NCI-H69 (cell line): ENCODE results near the gene FFAR2.

Source experiments
- DNase-seq: peaks from one replicate; lab custom pipeline; 2025; lab: John Stamatoyannopoulos, UW

Gene FFAR2

GRCh38 chr19:35425682-35426081 lies 22.4 kb upstream of the FFAR2 start:
- no peak for DNase-seq

- DNase-seq = no peak
Observed at GRCh38 chr19:35427187-35427586, 20.9 kb upstream of the FFAR2 start.

- DNase-seq = peak; percentile 6
Observed at GRCh38 chr19:35429698-35430408, 18.2 kb upstream of the FFAR2 start.

DNA sequence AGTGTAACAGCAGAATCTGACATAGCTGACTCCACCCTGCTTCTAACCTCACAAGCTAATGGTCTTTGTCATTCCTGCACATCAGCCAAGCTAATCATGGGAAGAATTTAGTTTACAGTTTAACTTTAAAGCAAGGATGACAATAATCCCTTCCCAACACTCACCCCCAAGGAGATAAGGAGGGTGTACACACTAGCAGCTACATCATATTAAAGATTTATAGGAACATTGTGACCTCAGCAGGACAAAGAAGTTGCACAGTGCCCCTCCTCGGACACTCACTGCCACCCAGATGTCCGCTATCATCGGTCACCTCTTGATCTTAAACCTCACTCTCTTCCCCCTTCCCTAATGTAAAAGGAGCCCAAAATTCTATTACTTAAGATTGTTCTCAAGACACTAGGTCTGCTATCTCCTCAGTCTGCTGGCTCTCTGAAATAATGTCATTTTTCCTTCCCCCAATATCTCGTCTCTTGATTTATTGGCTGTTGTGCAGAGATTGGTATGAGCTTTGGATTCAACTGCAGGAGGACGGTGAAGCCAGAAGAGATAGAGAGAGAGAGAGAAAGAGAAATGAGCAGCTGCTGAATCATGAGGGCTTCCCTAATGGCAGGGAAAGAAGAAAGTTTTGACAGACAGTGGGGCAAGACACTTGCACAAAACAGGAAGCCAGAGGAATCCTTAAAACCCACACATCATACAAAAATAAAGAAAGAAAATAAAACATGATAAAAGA lies 17.5 kb upstream of the FFAR2 start:
- no peak for DNase-seq

DNA sequence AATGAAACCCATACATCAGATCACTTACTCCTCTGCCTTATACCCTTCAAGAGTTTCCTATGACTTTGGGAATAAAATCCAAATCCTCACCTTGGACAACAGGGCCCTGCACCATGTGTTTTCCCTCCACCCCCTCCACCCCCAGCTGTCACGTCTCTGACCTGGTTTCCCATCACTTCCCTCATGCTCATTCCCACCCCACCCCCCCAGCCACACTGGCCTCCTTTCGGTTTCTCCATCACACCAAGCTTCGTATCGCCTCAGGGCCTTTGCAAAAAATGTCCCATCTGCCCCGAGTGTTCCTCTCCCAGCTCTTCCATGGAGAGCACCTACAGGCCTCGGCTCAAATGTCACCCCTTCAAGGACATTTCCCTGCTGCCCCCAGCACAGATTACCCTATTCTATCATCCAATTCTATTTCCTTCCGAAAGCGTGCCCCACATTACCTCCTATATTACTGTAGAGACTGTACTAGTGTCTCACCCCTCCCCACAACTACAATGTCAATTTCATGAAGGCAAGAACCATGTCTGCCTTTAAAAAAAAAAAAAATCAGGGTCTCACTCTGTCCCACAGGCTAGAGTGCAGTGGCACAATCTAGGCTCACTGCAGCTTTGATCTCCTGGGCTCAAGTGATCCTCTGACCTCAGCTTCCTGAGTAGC lies 16.8 kb upstream of the FFAR2 start:
- no peak for DNase-seq

- no peak for DNase-seq
Observed at GRCh38 chr19:35432911-35433310, 15.1 kb upstream of the FFAR2 start.

- no peak for DNase-seq
Observed at GRCh38 chr19:35433448-35433847, 14.6 kb upstream of the FFAR2 start.

- no peak for DNase-seq
Observed at GRCh38 chr19:35435896-35436295, 12.2 kb upstream of the FFAR2 start.

DNA sequence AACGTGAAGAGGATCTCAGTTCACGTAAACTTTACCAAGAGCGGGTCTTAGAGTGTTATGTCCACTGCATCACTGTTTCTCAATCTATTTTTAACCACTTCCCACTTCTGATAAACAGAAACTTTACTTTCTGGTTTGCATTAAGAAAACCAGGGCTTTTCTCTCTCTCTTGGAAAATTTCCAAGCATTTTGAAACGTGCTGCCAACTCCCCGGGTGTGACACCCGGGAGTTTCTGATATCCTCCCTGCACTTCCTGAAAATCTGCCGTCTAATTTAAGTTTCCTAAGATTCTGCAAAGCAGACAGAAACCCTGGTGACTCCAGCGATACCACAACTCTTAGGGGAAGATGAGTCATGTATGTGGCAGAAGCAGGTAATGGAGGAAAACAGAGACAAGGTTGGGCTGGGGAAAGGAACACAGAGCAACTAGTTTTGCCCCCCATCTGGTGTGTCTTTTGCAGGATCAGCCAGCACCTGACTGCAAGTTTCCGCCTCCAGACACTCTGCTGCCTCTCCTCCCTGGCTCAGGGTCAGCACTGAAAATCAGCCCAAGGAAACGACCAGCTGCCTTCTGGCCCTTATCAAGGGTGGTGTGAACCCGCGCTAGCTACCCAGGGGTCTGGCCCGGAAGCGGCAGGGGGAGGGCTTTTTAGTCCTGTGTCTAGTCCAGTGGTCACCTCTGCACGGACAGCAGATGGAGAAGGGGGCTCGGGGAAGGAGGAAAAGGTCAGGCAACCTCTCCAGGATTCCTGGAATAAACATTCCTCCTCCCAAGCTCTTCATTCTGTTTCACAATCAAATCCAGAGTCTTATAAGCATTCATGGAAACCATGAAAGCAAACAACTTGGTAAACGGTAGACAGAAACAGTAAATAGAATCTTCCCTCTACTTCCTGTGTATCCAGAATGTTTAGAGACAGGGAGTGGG lies 11.3 kb upstream of the FFAR2 start:
- peak; percentile 31 for DNase-seq

DNA sequence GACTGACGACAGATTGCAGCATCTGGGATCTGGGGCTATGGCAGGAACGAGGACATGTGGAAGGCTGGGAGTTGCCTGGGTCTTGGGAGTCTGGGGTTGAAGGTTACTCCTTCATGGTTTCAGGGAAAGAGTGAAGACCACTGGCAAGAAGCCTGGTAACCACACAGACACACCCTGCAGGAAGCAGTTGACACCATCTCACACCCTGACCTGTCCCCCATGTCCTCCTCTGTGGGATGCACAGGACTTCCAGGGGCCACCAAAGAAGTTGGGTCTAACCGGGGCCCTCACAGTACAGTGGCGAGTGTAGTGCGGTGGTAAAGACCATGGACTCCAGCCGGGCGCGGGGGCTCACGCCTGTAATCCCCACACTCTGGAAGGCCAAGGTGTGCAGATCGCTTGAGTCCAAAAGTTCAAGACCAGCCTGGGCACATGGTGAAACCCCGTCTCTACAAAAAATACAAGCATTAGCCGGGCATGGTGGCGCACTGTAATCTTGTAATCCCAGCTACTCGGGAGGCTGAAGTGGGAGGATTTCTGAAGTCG lies 10.6 kb upstream of the FFAR2 start:
- DNase-seq = no peak

- no peak for DNase-seq
Observed at GRCh38 chr19:35438096-35438495, 10.0 kb upstream of the FFAR2 start.

GRCh38 chr19:35438527-35438926 lies 9.5 kb upstream of the FFAR2 start:
- DNase-seq = no peak

- no peak for DNase-seq
Observed at GRCh38 chr19:35439921-35440320, 8.1 kb upstream of the FFAR2 start.

DNA sequence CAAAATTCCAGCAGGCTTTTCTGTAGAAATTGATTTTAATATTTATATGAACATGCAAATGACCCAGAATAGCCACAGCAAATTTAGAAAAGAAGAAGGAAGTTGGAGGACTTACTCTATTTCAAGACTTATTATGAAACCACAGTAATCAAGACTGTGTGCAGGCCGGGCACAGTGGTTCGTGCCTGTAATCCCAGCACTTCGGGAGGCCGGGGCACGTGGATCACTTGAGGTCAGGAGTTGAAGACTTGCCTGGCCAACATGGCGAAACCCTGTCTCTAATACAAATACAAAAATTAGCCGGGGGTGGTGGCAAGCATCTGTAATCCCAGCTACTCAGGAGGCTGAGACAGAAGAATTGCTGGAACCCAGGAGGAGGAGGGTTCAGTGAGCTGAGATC lies 6.0 kb upstream of the FFAR2 start:
- DNase-seq = no peak

GRCh38 chr19:35444735-35445134 lies 3.3 kb upstream of the FFAR2 start:
- DNase-seq = no peak

DNA sequence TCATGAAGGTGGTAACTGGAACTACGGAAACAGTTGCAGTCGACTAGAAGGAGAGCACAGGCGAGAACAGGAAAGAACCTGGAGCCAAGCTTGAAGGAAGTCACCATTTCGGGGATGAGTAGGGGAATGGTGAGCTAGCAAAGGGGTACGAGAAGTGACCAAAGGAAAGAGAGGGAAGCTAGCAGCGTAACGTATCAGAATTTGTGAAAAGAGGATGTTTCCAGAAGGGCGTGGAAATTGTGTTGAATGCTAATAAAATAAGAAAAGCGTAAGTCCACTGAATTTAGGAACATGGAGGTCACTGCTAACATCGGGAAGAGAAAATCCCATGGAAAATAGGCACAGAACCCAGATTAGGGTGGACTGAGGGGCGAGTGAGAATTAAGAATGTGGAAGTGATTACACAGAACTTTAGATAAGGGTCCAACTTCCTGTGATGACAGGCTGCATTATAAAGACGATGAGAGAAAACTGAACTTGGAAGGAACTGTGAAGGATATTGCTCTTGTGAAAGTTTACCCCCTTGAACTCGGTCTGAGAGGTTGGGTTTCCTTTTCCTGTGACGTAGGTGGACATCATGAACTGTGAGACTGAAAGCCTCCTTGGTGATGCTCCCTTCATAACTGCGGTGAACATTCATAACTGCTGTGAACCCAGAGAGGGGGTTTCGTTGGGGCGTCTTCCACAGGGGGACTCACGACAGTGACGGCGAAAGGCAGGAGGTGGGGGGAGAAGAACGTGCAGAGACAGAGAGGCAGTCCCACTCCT lies 2.0 kb upstream of the FFAR2 start:
- DNase-seq = no peak

- peak; percentile 92 for DNase-seq
Observed at GRCh38 chr19:35449359-35450043, 1.4 kb downstream of the FFAR2 start.

DNA sequence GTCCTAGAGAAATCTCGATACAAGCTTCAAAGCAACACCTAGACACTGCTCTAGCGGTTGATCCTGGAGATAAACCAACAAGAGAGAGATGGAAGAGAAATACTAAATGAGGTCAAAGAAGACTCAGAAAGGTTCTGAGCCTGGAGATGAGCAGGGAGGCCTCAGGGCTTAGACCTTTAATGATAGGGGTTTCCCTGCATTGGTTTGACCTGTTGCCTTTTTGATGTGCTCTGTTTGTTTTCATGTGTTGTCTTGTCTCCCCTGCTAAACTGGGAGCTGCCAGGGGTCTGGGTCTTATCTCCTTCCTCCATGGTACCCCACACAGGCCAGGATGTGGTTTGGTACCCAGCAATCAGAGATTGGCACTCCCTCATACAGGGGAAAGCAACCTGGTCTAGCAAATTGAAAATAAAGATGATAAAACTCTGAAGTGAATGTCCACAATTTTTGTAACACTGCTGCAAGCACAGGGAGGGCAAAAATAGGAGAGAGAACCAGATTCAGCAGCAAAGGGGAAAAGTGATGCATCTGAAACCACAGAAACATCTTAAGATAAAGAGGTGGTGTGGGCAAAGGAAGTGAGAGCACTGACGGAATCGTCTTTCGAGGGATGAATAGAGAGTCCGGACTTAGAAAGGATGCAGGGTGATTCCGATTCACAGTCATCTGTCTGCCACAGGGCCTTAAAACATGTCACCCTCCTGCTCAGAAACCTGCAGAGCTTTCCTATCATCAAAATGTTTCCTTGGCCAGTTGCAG lies 3.5 kb downstream of the FFAR2 start:
- no peak for DNase-seq

DNA sequence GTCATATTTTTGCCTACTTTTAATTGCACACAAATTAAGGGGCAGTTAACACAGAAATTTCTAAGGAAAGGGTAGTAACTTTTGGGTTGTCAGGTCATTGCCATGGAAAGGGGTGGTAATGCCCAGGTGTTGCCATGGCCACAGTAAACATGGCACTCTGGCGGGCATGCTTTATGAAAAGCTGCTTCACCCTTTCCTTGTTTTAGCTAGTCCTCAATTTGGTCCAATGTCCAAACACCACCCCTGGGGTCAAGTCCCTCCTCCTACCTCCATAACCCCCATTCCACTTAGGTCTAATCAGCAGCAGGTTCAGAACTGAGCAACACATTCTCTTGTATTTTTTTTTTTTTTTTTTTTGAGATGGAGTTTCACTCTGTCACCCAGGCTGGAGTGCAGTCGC lies 6.6 kb downstream of the FFAR2 start:
- peak; percentile 35 for DNase-seq
